Bronchial epithelial cell (primary cell): Measurements from ENCODE around the gene MST1R. TPM values are rescaled to one million over a fixed set of nuclear protein-coding genes. Genes with fewer than 3 reads are reported as not detected.

Experiments used
- DNase-seq: peaks from one replicate; pipeline ENCODE4 v3.0.0-alpha.2; 2010; ENCODE audit warnings: low read depth
- FAIRE-seq: peaks from 2 replicates; lab custom pipeline; 2011; peaks lifted over from hg19 to GRCh38; lab: Jason Lieb, UNC
- H3K27me3 ChIP-seq: 2 replicates; pipeline ENCODE4 v1.5.1; 2011; ENCODE audit warnings: low read length; ENCODE audit not compliant: control insufficient read depth, insufficient read depth
- H3K36me3 ChIP-seq: 2 replicates; pipeline ENCODE4 v1.5.1; 2011; ENCODE audit warnings: low read length; ENCODE audit not compliant: control insufficient read depth, insufficient read depth
- H3K4me3 ChIP-seq: 2 replicates; pipeline ENCODE4 v1.5.1; 2011; ENCODE audit warnings: mild to moderate bottlenecking, low read depth, low read length, control low read depth
- total RNA-seq: library from RNA; depleted of rRNA; stranded (reverse); fragments of >200 nt; gene quantifications from 2 replicates; pipeline ENCODE4 v1.2.1, GENCODE V29; 2014
- TF ChIP-seq, protein P1 (sequence below): IDR thresholded peaks from 2 replicates; pipeline ENCODE4 v1.5.1; 2011; ENCODE audit warnings: mild to moderate bottlenecking, moderate library complexity, low read length, control low read depth, inconsistent platforms; ENCODE audit not compliant: insufficient read depth, severe bottlenecking

MST1R gene
- total RNA-seq, 1 donor from 2014 or later: 33.7 TPM

DNA sequence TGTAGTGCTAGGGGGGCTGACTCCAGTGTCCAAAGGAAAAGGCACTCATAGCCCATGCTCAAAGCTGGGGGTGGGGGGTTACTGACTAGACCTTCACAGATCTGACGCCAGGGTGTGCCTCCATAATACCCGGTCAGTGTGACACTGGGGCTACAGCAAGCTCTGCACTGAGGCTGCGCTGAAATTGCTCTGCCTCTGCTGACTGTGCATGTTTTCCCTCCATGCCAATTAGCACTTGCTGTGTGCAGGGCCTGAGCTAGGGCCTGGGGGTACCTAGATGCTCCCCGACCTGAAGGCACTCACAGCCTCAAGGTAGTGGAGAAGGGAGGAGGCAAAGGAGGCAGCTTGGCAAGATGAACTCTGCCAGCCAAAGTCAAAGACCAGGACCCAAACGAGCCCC is 39.2 kb downstream of the MST1R start:
- no peaks in the 10 kb centered on the region for H3K36me3 ChIP-seq
- no peak for DNase-seq
- peaks cover 15% of the 10 kb centered on the region for H3K27me3 ChIP-seq
- TF ChIP-seq, protein P1, sequence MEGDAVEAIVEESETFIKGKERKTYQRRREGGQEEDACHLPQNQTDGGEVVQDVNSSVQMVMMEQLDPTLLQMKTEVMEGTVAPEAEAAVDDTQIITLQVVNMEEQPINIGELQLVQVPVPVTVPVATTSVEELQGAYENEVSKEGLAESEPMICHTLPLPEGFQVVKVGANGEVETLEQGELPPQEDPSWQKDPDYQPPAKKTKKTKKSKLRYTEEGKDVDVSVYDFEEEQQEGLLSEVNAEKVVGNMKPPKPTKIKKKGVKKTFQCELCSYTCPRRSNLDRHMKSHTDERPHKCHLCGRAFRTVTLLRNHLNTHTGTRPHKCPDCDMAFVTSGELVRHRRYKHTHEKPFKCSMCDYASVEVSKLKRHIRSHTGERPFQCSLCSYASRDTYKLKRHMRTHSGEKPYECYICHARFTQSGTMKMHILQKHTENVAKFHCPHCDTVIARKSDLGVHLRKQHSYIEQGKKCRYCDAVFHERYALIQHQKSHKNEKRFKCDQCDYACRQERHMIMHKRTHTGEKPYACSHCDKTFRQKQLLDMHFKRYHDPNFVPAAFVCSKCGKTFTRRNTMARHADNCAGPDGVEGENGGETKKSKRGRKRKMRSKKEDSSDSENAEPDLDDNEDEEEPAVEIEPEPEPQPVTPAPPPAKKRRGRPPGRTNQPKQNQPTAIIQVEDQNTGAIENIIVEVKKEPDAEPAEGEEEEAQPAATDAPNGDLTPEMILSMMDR: no peak
- H3K4me3 ChIP-seq: no peak overlapping the region
- FAIRE-seq: no peak

DNA sequence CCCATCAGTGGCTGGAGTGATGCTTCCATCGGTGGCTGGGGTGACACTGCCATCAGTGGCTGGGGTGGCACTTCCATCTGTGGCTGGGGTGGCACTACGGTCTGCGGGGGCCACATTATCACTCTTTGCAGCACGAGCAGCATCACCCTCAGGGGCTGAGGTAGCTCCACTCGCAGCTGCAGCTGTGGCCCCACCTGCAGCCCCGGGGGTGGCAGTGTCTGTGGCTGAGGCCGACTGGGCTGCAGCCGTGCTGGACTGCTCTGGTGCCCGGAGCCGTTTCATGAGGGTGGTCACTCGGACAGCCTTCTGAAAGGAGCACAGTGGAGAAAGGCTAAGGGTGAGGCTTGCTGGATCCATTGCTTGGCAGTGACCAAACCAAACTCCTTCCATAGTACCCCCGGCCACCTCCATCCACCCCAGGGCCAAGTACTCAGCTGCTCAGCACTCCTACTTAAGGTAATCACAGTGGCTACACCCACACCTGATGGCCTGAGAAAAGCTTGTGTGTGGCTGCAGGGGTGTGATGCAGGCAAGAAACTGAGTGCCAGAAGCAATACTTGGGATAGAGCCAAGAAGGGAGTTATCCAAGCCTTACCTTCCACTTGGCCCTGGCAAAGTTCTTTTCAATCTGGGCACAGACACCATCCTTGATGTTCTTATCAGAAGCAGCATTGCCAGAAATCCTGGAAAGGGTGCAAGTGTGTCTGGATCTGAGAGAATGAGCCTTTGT is 43.9 kb downstream of the MST1R start:
- Histone ChIP-seq H3K36me3 (no peaks in the 10 kb centered on the region), H3K27me3 (peaks cover 2% of the 10 kb centered on the region), H3K4me3 (no peak overlapping the region)
- DNase-seq: no peak
- TF ChIP-seq, protein P1: no peak
- no peak for FAIRE-seq

DNA sequence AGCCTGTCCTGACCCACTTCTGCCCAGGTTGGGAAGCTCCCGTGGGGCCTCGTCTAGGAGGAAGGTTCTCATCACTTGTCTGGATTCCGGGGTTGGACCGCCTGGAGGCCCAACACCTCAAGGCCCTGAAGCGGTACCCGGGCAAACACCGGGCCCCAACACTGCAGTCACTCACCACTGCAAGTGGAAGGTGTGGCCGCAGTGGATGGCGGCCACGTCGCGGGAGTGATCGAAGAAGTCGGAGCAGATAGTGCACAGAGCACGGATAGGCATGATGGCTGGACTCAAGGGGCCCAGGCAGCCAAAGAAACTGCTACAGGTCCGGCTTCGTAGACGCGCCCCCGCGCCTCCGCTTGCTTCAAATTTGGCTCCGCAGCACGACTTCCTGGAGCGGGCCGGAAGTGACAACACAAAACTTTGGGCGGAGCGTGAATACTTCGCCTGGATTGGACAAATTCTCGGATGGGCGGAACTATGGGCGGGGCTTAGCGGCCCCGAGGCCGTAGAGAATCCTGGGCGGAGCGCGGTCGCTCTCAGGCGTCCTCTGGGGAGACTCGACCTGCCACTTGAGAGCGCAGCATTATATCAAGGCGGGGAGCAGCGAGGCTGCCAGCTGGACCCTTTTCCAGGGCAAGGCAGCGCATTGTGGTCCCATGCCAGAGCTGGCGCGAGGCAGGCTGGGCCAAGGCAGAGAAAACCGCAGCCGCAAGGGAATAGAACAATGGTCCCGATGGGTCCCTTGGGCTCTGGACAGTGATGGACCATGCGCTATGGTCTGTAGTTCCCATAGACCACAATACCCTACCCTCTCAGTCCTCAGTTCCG is 47.3 kb downstream of the MST1R start, which contains the start of gene TRAIP:
TSS of gene TRAIP (minus strand) at position 384 of the 825 bp plus-strand sequence. CDS start at position 273, 111 bp downstream.
- FAIRE-seq: no peak
- H3K27me3 ChIP-seq: no peaks in the 10 kb centered on the region

GRCh38 chr3:49855662-49856061 is 48.0 kb downstream of the MST1R start:
- FAIRE-seq (no peak), DNase-seq (no peak)
- TF ChIP-seq, protein P1: no peak
- H3K4me3 ChIP-seq: peak overlapping the region; percentile 61
- H3K27me3 ChIP-seq: no peaks in the 10 kb centered on the region
- H3K36me3 ChIP-seq: no peaks in the 10 kb centered on the region

More for the DNA sequence above, 47.3 kb downstream of the MST1R start, which contains the start of gene TRAIP:
- peak; percentile 86 for DNase-seq
- H3K4me3 ChIP-seq: peak within 1 kb of the TSS; percentile 61
- TF ChIP-seq, protein P1: no peak
- H3K36me3 ChIP-seq: no peaks in the 10 kb centered on the region

DNA sequence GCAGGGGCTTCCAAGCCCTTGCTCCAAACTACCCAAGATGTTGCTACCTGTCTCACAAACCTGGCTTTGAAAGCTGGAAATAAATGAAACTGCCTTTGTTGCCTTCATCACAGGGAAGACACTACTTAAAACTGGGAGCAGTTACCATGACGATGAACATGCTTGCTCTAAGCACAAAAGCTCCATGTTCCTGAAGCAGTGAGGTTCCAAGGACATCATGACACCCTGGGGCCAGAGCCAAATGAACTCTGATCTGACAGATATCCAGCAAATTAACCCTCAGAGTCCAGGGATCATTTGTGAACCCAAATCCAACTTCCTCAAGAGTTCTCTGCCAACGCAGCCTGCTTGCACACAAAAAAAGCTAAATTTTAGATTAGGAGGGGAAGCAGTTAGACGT is 58.0 kb downstream of the MST1R start:
- DNase-seq (no peak), FAIRE-seq (peak; percentile 66)
- TF ChIP-seq, protein P1: no peak
- no peaks in the 10 kb centered on the region for H3K27me3 ChIP-seq
- no peaks in the 10 kb centered on the region for H3K36me3 ChIP-seq
- H3K4me3 ChIP-seq: no peak overlapping the region
